EL (cell line): Measurements from ENCODE around the gene PAEP.
A peak's percentile ranks its signal among the peaks of the same experiment; 100 is the strongest.

ENCODE experiments used
- DNase-seq: peaks from one replicate; pipeline ENCODE4 v3.0.0-alpha.2; 2016

PAEP gene

DNA sequence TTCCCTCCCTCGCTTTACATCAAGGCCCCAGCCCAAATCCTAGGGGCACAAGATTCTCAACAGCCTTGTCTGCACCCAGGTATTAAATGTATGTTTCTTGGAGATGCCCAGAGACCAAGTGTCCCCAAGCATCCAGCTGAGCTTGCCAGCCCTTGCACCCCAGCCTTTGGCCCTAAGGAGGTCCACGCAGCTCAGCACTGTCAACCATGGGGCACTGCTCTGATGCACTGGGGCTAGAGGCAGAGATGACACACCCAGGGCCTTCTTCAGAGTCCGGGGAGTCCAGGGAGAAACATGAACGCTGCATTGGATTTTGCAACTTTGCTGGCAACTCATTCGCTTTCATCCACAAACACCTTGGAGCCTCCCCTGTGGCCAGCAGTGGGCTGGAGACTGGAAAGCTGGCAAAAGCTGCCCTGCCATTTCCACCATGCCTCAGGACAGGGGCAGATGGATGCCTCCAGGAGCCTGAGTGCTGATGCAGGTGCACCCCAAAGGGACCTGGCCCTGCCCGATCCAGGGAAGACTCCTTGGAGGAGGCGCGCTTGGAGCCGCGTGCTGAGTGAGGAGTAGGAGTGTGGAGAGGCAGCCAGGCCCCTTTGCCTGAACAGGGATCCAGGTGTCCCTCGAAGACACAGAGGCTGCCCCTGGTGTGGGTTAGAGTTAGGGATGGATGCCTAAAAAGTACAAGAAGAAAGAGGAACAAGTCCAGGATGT is 19.3 kb downstream of the PAEP start:
- no peak for DNase-seq

DNA sequence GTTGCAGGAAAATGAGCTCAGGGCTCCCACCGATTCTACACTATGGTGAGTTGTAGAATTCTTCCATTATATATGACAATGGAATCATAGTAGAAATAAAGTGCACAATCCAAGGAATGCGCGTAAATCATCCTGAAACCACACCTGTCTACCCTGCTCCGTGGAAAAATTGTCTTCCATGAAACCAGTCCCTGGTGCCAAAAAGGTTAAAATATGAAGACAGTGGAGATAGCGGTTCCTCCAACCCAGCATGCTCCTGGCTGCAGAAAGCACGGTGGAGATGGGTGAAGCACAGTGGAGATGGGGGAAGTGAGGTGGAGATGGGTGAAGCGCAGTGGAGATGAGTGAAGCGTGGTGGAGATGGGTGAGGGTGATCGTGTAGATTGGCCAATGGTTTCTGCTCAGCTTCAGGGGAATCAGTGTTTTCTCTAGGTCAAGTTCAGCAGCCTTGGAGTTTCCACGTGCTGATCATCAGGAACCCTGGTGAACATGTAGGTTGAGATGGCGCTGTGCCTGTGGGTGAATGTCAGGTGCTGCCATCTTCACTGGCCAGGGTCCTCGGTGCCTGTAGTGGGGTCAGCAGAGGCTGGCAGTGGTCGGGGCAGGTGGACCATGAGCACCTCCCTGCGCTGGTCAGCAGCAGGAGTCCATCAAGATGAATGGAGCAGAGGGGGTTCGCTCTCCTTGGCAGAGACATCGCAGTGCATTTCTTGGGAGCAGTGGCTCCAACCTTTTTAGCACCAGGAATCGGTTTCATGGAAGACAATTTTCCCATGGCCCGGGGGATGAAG is 20.3 kb downstream of the PAEP start:
- no peak for DNase-seq

DNA sequence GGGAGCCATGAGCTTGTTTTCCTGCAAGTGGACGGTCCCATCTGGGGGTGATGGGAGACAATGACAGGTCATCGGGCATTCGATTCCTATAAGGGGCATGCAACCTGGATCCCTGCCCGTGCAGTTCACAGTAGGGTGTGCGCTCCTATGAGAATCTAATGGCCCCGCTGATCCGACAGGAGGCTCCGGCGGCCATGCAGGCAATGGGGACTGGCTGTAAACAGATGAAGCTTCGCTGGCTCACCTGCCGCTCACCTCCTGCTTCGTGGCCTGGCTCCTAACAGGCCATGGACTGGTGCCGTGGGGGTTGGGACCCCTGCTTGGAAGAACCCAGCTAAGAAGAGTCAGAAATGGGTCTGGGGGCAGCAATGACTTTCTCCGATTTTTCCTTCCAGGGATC is 21.0 kb downstream of the PAEP start:
- DNase-seq = no peak

- DNase-seq = peak; percentile 26
Measured at GRCh38 chr9:135582966-135583687, 21.6 kb downstream of the PAEP start.

GRCh38 chr9:135583688-135584011 is 22.1 kb downstream of the PAEP start:
- no peak for DNase-seq

DNA sequence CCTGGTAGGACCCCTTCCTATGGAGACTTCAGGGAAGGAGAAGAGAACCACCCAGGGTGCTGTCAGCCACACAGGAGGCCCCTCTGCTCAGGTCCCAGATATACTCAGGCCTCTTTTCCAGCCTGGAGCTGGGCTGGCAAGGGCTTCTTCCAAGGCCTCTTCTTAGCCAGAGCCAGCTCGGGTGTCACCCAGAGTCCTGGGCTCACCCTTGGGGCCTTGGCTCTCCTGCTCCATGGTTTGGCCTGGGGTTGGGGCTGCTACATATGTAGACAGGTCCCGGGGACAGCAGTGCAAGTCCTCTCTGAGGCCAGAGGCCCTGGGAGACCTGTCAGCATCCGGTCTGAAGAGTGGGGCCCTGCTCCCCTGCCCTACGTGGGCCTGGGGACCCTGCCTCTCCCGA is 22.8 kb downstream of the PAEP start:
- no peak for DNase-seq

- no peak for DNase-seq
Measured at GRCh38 chr9:135584934-135585333, 23.4 kb downstream of the PAEP start.

DNA sequence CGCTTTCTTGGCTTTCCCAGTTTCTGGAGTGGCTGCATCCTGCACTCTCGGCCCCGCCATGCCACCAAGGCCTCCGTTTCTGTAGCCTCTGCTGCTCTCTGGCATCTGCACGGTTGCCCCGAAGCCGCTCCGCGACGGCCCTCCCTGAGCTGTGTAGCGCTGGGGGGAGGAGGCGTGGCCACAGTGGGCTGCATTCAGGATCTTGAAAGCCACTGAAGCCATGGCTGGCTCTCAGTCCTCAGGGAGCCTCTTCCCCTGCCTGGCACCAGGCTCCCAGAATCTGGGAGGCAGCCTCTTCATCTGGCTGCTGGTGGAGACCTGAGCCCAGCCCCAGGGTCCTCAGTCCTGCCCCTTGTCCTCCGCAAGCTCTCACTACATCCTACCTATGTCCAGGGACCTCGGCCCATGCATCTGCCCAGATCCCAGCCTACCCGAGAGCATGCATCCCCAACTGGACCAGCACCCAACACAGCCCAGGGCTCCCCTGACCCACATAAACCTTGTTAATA is 25.1 kb downstream of the PAEP start:
- no peak for DNase-seq

DNA sequence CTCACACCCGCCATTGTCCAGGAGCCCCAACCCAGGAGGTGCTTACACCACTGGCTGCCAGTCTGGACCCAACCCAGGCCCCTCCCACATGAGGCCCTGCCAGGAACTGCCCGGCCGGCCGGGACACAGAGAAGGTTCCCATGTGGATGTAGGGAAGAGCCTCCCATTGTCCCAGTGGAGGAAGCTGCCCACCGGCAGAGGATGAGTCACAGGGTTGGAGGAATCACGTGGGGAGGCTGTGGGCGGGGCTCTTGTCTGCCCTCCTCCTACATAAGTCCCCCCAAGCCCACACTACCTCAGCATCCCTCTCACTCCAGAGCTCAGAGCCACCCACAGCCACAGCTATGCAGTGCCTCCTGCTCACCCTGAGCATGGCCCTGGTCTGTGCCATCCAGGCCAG is 26.1 kb downstream of the PAEP start:
- DNase-seq = no peak

DNA sequence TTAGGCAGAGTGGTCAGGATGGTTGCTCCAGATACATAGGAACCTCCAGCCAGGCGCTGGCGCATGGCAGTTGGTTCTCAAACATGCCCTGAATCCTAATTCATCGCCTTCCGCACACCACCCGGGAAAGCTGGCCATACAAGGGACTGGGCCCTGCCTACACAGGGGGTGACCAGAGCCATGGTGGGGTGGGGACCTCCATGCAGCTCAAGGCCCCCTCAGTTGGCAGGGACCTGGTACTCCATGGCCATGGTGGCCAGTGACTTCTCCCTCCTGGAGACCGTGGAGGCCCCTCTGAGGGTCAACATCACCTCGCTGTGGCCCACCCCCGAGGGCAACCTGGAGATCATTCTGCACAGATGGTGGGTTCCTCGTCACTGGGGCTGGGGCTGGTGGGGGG is 26.8 kb downstream of the PAEP start:
- DNase-seq = no peak

DNA sequence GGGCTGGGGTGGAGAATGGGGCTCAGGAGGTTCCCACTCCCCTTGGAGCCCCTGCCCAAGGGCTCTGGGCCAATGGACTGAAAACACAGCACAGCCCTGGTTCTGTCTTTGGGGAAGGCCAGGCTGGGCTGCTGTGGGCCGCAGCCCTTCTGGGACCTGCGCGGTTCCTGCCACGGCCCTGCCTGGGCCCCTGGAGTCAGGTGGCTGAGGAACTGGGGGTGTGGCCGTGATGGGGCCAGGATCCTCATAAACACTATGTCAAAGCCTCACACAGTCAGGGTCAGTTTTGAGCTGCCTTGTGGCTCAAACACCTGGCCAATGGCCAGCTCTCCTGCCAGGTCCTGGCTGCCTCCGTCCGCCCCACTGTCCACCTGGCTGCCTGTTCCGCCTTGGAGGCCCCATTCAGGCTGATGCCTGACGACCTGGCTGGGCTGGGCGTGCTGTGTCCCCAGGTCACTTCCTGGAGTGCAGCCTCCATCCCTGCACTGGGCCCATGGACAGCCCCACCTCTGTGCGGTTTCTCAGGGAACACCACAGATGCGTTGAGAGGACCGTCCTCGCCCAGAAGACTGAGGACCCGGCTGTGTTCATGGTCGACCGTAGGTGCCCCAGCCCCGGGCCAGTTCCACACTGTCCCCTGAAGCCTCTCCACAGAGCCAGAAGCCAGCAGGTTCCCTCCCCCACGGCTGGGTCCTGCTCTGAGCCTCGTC is 27.5 kb downstream of the PAEP start:
- no peak for DNase-seq

GRCh38 chr9:135589596-135590485 is 28.3 kb downstream of the PAEP start:
- no peak for DNase-seq

GRCh38 chr9:135590486-135591079 is 29.0 kb downstream of the PAEP start:
- DNase-seq = no peak

DNA sequence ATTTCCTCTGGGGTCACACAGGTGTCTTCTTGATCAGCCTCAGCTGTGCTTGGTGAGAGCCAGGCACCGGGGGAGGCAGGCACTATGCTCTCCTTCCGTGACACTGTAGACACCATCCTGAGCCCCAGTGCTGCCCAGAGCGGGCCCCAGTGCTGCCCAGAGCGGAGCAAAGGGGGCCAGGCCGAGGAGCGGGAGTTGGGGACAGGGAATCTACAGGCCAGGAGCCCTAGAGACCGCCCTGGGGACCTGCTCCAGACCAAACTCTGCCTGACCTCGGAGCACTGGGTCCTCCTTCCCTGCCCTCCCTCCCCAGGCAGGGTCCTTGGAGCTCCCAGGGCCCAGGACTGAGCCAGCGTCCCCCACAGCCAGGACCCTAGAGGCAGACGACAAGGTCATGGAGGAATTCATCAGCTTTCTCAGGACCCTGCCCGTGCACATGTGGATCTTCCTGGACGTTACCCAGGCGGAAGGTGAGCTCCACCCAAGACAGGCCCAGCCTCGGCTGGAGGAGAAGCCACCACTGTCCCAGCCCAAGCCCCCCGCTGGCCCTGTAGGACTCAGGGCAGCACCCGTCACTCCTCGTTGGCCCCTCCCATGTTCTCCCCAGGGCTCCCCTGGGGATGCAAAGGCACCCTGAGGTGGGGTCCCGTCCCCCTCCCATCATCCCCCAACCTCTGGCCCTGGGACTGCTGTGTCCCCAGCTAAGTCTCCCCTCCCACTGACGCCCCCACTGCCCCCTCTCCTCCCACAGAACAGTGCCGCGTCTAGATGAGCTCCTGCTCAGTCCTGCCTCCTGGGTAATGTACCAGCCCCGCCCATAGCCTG is 30.2 kb downstream of the PAEP start:
- DNase-seq = no peak

DNA sequence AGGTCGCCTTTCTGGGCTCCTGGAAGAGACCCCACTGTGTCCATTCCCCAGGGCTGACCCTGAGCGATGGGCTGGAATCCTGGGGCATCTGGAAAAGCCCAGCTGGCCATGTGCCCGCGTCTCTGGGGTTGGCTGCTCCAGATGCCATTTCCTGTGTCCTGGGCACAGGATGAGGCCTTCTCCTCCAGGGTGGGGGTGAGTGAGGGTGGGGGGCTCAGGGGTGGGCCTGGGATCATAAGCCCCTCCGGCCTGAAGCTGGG is 30.7 kb downstream of the PAEP start:
- no peak for DNase-seq

- DNase-seq = no peak
Measured at GRCh38 chr9:135592625-135593024, 31.1 kb downstream of the PAEP start.

DNA sequence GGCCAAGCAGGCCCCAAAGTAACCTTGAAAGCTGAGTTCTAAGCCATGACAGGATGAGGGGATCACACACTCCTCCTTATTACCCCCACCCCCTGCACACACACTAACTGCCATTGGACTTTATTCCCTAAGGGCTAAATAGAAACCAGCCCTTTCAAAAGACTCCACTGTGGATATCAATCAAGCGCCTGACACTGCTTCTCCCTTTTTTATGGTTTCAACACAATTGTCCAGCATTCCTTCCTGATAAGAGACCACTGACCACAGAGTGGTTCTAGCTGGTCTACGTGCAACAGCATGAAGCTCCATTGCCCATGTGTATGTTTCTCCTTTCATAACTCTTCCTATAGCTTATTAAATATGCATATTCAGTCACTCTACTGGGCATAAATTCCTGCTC is 34.7 kb downstream of the PAEP start:
- DNase-seq = no peak

DNA sequence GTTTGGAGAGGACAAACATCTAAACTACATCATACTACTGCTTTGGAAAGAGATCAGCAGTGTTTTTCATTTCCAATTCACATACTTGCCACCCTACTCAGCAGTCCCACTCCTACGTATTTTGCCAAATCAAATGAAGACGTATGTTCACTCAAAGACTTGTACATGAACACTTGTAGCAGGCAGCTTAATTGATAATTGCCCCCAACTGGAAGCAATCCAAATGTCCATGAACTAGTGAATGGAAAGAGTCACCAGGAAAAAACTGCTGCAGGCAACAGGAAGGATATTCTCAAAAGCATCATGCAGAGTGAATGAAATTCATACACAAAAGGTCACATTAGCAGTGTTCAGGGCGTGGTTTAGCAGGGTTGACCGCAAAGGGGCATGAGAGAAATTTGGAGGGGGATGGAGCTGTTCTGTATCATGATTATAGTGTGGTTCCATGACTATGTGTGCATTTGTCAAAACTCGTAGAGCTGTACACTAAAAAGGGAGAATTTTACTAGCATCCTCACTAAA is 38.8 kb downstream of the PAEP start:
- DNase-seq = no peak

DNA sequence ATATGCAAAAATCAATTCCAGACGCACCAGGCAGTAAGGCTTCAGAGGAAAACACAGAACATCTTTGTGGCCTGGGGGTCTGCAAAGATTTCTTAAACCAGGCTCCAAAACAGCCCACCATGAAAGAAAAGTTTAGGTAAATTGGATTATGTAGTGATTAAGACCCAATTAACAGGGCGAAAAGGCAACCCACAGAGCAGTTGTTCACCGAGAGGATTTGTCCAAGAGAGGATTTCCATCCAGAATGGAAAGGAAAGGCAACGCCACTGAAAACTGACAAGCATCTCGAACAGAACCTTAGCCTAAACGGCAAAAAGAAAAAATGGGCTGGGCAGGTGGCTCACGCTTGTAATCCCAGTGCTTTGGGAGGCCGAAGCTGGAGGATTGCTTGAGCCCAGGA is 40.4 kb downstream of the PAEP start:
- no peak for DNase-seq

DNA sequence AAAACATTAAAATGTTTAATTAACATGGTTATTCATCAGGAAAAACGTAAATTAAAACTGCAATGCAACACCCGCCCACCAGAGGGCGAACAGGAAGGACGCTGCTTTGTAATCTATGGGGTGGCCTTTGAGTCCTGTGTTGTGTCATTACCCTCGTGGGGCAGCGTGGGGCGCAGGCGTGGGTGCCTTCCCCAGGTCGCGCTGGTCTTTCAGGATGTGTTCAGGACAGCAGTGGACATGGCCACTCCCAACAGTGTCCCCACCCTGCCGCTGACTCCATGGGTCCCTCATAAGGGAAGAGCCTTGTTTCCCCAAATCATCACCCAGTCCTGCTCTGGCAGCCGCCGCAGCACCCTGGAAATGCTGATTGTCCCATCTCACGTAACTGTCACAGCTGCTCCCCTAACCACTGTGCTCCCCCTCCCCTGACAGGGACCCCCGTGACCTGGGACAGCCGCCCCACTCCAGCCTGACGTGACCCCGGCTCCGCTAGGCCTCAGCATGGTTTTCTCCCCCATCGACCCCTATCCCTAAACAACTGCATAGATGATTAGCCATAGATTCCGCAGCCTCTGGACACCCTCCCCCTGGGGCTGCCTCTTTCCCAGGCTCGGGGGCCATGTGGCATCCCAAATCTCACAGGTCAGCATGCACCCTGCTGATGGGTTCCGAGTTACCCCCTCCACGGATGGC is 41.4 kb downstream of the PAEP start:
- DNase-seq = peak; percentile 36
